Thoracic aorta (tissue), 2 donors: Measurements from ENCODE around the gene EDC4. TPM values are rescaled to one million over a fixed set of nuclear protein-coding genes. Genes with fewer than 3 reads are reported as not detected.
A peak's percentile ranks its signal among the peaks of the same experiment; 100 is the strongest.

ENCODE experiments used
- ATAC-seq: fragments of 150-250 bp; one replicate; pipeline ENCODE4 v1.8.0; 2017; ENCODE audit warnings: low read depth; ENCODE audit not compliant: insufficient number of reproducible peaks, low FRiP score
- DNase-seq: peaks from one replicate; pipeline ENCODE4 v3.0.0-alpha.2; 2020; ENCODE audit warnings: low spot score
- H3K27ac ChIP-seq, 2 donors: fragments of 200-600 bp; sonication (generic); 1 replicate in 1 of 2; 2 replicates in 1 of 2; pipeline ENCODE4 v1.5.1; 2016; ENCODE audit warnings: mild to moderate bottlenecking in 2 of 2, moderate library complexity in 2 of 2
- H3K27me3 ChIP-seq: fragments of 200-600 bp; sonication (generic); replicated peaks from 2 replicates; pipeline ENCODE4 v1.6.0; 2016; ENCODE audit warnings: mild to moderate bottlenecking; ENCODE audit not compliant: insufficient read depth
- H3K36me3 ChIP-seq: fragments of 200-600 bp; sonication (generic); one replicate; pipeline ENCODE4 v1.5.1; 2016
- H3K4me1 ChIP-seq, 2 donors: fragments of 200-600 bp; sonication (generic); 1 replicate in 1 of 2; 2 replicates in 1 of 2; pipeline versions ENCODE4 v1.5.1 to v1.6.0; 2016; ENCODE audit warnings: low read depth in 2 of 2, mild to moderate bottlenecking in 1 of 2; ENCODE audit not compliant: control insufficient read depth in 1 of 2
- H3K4me3 ChIP-seq: fragments of 200-600 bp; sonication (generic); 2 replicates; pipeline ENCODE4 v1.5.1; 2016; ENCODE audit warnings: mild to moderate bottlenecking
- H3K9me3 ChIP-seq: fragments of 200-600 bp; sonication (generic); 2 replicates; pipeline ENCODE4 v1.5.1; 2016
- total RNA-seq, 2 donors: library from RNA; depleted of rRNA; stranded (reverse); fragments of >200 nt; gene quantifications; one replicate each; pipeline versions ENCODE4 v1.1.0 to v1.2.3, GENCODE V29; 2016
- TF ChIP-seq, protein P1 (sequence below): fragments of 200-600 bp; sonication (generic); IDR thresholded peaks from one replicate; pipeline ENCODE4 v1.5.1; 2019; ENCODE audit warnings: antibody characterized with exemption

The EDC4 gene
- total RNA-seq, 2 donors from 2014 or later: 57.4 to 61.0 TPM

DNA sequence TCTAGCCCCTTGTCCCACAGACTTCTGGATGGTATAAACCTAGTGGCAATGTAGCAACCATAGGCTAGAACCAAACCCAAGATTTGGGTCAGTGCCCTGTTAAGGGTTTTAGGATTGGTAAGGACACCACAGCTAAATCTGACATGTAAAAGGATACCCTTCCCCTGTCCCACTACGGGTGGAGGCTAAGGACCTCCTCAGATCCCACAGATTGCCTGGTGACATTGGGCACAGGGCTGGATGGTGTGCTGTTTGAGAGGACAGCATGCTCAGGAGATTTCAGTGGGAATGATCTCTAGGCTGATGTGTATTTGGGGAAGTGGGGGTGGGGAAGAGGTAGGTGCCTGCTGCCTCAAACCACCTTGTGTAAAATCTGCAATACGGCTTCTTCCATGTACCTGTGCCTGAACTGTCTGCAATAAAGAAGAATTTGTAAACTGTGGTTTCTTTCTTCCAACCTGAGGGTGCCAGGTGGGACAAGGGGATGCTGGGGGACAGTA lies 671 bp upstream of the EDC4 start:
- Histone ChIP-seq H3K27me3 (no peaks in the 10 kb centered on the region), H3K36me3 (peaks cover 23% of the 10 kb centered on the region), H3K4me1 (peaks cover 31 to 46% of the 10 kb centered on the region in 2 donors), H3K4me3 (peak overlapping the region; percentile 95), H3K9me3 (no peaks in the 10 kb centered on the region), H3K27ac (peak overlapping the region; percentile 71 to 79)
- ATAC-seq (no peak), DNase-seq (no peak)
- TF ChIP-seq, protein P1, sequence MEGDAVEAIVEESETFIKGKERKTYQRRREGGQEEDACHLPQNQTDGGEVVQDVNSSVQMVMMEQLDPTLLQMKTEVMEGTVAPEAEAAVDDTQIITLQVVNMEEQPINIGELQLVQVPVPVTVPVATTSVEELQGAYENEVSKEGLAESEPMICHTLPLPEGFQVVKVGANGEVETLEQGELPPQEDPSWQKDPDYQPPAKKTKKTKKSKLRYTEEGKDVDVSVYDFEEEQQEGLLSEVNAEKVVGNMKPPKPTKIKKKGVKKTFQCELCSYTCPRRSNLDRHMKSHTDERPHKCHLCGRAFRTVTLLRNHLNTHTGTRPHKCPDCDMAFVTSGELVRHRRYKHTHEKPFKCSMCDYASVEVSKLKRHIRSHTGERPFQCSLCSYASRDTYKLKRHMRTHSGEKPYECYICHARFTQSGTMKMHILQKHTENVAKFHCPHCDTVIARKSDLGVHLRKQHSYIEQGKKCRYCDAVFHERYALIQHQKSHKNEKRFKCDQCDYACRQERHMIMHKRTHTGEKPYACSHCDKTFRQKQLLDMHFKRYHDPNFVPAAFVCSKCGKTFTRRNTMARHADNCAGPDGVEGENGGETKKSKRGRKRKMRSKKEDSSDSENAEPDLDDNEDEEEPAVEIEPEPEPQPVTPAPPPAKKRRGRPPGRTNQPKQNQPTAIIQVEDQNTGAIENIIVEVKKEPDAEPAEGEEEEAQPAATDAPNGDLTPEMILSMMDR: no peak

DNA sequence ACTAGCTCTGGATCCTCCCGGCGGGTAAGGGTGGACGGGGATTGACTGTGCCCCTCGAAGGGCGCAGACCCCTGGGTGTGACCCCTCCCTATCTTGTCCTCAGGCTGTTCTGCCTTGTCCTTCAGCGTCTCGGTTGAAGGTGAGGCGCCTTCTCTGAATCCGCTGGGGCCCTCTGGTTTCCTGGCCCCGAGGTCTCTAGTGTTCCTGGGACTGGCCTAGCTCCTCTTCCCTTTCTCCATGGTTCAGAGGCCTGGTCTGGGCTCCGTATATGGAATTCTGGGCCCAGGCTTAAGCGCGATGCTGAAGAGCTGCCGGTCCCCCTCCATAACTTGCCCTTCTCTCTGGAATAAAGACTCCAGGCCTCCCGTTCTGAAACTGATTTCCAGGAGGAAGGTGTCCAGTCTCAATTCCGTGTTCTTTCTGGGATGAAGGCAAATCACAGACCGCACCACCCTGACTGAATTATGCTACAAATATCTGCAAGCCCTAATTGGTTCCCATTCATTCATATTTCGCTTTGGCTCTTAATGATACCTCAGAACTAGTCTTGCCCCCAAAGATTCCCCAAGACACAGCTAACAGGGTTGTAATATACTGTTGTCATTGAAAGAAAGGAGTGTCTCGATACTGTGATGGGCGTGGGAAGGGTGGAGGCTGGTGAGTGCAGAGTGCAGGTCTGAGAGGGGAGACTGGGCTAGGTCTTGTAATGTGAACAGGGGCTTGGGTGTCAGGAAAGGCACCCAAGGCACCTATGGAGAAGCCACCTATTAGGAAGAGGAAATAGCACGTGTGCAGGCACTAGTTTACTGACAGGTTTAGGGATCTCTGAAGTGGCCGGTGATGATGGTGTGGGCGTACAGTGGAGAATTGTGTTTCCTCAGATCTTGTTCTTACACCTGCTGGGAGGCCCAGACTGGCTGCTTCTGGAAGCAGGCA lies 851 bp downstream of the EDC4 start:
- Histone ChIP-seq H3K9me3 (no peaks in the 10 kb centered on the region), H3K27ac (peak overlapping the region; percentile 69 to 79), H3K27me3 (no peaks in the 10 kb centered on the region), H3K36me3 (peaks cover 38% of the 10 kb centered on the region), H3K4me1 (peaks cover 30 to 42% of the 10 kb centered on the region in 2 donors), H3K4me3 (peak overlapping the region; percentile 95)
- no peak for ATAC-seq
- no peak for DNase-seq
- TF ChIP-seq, protein P1: no peak

DNA sequence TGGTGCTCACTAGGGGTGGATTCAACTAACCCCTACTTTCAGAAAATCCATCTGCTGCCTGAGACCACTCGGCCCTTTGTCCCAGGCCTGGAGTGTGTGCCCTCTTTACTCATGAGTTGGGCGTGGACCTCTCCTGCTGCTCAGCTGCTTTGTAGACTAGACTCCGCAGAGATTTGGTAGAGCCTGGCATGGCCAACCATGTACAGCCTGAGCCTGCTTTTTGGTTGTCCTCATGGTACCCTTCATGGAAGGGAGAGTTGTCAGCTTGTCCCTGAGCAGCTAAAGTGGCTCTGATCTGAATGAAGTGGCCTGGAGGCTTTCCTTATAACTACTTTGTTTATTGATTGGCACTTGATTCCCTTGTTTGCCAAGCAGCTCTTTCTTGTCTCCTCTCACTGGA lies 1.5 kb downstream of the EDC4 start:
- H3K4me1 ChIP-seq: peaks cover 25 to 35% of the 10 kb centered on the region in 2 donors
- no peaks in the 10 kb centered on the region for H3K27me3 ChIP-seq
- H3K9me3 ChIP-seq: no peaks in the 10 kb centered on the region
- peaks cover 43% of the 10 kb centered on the region for H3K36me3 ChIP-seq
- TF ChIP-seq, protein P1: no peak
- no peak overlapping the region for H3K27ac ChIP-seq
- peak overlapping the region; percentile 95 for H3K4me3 ChIP-seq
- no peak for DNase-seq
- no peak for ATAC-seq

DNA sequence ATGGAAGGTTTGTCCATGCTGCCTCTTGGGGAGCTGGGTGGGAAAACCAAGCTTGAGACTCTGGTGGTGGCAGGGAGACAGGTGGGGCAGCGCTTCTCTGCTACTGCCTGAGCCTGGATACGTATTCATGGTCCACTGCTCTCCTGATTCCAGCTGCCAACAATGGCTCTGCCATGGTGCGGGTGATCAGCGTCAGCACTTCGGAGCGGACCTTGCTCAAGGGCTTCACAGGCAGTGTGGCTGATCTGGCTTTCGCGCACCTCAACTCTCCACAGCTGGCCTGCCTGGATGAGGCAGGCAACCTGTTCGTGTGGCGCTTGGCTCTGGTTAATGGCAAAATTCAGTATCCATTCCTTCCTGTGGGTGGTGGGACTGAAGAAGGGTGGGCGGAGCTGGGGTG lies 4.2 kb downstream of the EDC4 start:
- no peak overlapping the region for H3K27ac ChIP-seq
- H3K4me1 ChIP-seq: peaks cover 22 to 27% of the 10 kb centered on the region in 2 donors
- TF ChIP-seq, protein P1: no peak
- H3K9me3 ChIP-seq: no peaks in the 10 kb centered on the region
- peaks cover 59% of the 10 kb centered on the region for H3K36me3 ChIP-seq
- no peak overlapping the region for H3K4me3 ChIP-seq
- no peak for ATAC-seq
- no peaks in the 10 kb centered on the region for H3K27me3 ChIP-seq
- DNase-seq: no peak

DNA sequence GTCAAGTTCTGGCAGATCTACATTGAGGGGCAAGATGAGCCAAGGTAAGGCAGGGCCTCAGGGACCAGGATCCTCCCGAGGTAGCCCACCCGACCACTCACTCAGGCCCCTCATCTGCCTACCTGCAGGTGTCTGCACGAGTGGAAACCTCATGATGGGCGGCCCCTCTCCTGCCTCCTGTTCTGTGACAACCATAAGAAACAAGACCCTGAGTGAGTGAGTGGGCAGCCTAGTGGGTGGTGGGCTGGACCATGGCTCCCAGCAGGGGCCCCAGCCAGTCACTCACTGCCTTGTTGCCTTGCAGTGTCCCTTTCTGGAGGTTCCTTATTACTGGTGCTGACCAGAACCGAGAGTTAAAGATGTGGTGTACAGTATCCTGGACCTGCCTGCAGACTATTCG lies 5.4 kb downstream of the EDC4 start:
- Histone ChIP-seq H3K36me3 (peaks cover 68% of the 10 kb centered on the region), H3K27me3 (no peaks in the 10 kb centered on the region), H3K9me3 (no peaks in the 10 kb centered on the region), H3K4me1 (peaks cover 16 to 20% of the 10 kb centered on the region in 2 donors), H3K27ac (no peak overlapping the region), H3K4me3 (no peak overlapping the region)
- DNase-seq: no peak
- TF ChIP-seq, protein P1: no peak
- no peak for ATAC-seq
